Mucosa of descending colon (tissue), 3 donors: Measurements from ENCODE around the gene RAB5IF. TPM values are rescaled to one million over a fixed set of nuclear protein-coding genes. Genes with fewer than 3 reads are reported as not detected.
"Not testable (repeated sequence)": the region's sequence is repeated elsewhere in the genome, so short reads cannot be mapped to it uniquely, and the experiment has no call there.

Experiments used
- ATAC-seq: fragments of 200-7000 bp; cut with Tn5 transposase; one replicate; pipeline ENCODE4 v1.9.1; 2020; ENCODE audit warnings: mild to moderate bottlenecking, moderate library complexity
- DNase-seq, 3 donors: peaks; one replicate each; pipeline ENCODE4 v3.0.0-alpha.2; 2020
- H3K36me3 ChIP-seq: fragments of 200-600 bp; one replicate; pipeline ENCODE4 v1.8.0; 2021; ENCODE audit warnings: low read depth, mild to moderate bottlenecking
- H3K4me1 ChIP-seq: fragments of 200-600 bp; one replicate; pipeline ENCODE4 v1.8.0; 2021; ENCODE audit warnings: low read depth, mild to moderate bottlenecking
- H3K4me3 ChIP-seq: fragments of 200-600 bp; one replicate; pipeline ENCODE4 v1.8.0; 2021; ENCODE audit warnings: mild to moderate bottlenecking
- H3K9me3 ChIP-seq: fragments of 200-600 bp; one replicate; pipeline ENCODE4 v1.8.0; 2021; ENCODE audit warnings: mild to moderate bottlenecking
- intact Hi-C, 2 donors: fragments of 100-400 bp; cut with DNase I in 1 of 2; cut with micrococcal nuclease in 1 of 2; formaldehyde crosslinking; loops; one replicate each; pipeline versions ENCODE4 v1.11.0 to v1.11.1; 2022; cut with DNase I, micrococcal nuclease
- total RNA-seq, 3 donors: library from RNA; stranded (reverse); fragmentation: NEBNext Ultra II Directional in 2 of 3; extraction: Animal tissue kit (Norgen Biotek cat#: 25700) in 2 of 3; gene quantifications; one replicate each; pipeline versions ENCODE4 v1.2.1 to v1.2.4, GENCODE V29; 2021 to 2023
- TF ChIP-seq, protein P1 (sequence below): fragments of 200-600 bp; IDR thresholded peaks from one replicate; pipeline ENCODE4 v1.8.0; 2022; ENCODE audit warnings: antibody characterized with exemption, mild to moderate bottlenecking
- donor health status: DM: no; HTN: no; CAD: no; lungs with moderate emphysema.
- donor health status: DM: no; HTN: no; CAD: no.
- donor health status: DM: no; HTN: yes; CAD: no.

Gene RAB5IF
- total RNA-seq, 3 donors from 2014 or later = 96.2 to 150 (median 128) TPM

DNA sequence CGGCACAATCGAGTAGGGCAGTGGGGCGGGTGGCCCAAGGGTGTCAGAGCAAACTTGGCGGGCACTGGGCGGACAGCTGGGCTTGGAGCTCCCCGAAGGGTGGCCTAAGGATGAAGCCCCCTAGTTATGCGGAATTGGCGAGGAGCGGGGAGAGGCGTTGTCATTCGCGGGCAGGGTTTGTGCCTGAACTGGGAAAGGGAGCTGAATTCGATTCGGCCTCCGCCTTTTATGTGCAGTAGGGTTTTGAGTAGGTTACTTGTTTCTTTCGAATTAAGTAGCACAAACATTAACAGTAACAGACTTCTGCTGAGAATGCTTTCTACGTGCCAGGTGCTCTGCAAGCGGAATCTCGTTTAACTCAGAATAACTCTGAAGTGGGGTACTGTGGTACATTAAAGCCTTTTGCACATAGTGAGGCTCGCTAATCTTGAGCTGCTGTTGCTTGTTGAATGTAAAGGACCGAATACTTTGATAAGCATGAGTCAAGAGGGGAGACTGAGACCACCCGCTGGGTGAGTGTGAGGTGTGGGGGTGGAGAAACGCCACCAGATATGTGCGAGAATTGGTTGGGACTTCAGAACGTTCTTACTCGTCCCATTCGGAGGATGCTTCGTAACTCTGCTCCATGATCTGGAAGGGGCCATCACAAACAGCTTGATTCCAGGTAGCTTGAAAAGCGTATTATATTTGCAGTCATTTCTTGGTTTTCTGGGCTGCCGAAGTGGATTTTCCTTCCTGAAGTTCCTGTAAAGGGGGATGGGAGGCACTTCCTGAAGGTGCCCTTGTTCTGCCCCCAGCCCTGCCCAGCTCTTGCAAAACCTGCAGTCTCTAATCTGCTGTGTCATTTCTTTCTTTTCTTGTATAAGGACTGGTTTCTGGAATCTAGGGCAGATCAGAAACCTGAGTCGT, 833 bp downstream of the RAB5IF start:
- DNase-seq = peak in 1 of 3 donors; percentile 42
- no peaks in the 10 kb centered on the region for H3K9me3 ChIP-seq
- TF ChIP-seq, protein P1, sequence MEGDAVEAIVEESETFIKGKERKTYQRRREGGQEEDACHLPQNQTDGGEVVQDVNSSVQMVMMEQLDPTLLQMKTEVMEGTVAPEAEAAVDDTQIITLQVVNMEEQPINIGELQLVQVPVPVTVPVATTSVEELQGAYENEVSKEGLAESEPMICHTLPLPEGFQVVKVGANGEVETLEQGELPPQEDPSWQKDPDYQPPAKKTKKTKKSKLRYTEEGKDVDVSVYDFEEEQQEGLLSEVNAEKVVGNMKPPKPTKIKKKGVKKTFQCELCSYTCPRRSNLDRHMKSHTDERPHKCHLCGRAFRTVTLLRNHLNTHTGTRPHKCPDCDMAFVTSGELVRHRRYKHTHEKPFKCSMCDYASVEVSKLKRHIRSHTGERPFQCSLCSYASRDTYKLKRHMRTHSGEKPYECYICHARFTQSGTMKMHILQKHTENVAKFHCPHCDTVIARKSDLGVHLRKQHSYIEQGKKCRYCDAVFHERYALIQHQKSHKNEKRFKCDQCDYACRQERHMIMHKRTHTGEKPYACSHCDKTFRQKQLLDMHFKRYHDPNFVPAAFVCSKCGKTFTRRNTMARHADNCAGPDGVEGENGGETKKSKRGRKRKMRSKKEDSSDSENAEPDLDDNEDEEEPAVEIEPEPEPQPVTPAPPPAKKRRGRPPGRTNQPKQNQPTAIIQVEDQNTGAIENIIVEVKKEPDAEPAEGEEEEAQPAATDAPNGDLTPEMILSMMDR = no peak
- H3K4me3 ChIP-seq = peak overlapping the region; percentile 98
- peaks cover 2% of the 10 kb centered on the region for H3K36me3 ChIP-seq
- ATAC-seq = peak; percentile 19
- intact Hi-C loops = loop anchor here in 1 of 2 donors (5.0 kb wide), 1 partner anchor 49 kb away; no protein-coding TSS in a partner anchor
- peaks cover 23% of the 10 kb centered on the region for H3K4me1 ChIP-seq

DNA sequence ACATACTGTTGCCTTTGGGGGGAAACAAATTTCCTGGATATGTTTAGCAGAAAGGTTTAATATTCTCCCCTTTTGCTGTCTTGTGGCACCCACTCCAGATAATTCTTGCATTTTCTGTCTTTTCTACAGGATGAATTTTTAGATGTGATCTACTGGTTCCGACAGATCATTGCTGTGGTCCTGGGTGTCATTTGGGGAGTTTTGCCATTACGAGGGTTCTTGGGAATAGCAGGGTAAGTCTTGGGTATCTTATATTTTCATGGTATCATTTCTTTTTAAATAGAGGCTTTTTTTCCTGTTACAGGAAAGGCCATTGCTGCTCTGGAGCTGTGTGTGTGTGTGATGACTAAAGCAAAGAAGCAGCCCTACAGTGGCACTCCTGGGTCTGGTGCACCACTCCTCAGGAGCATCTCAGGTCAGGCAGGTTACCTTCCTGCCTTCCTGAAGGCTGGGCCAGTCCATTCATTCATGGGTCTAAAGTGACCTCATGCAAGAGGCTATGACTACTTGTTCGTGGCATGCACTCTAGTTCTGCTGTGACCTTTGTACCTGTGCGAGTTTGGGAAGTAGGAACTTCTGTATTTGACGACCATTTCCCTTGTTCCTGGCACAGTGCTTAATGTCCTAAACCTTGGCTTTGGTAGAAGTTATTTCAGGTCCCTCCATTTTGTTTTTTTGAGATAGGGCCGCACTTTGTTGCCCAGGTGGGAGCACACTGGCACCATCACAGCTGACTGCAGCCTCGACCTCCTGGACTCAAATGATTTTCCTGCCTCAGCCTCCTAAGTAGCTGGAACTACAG, 2.2 kb downstream of the RAB5IF start:
- intact Hi-C loops = loop anchor here in 1 of 2 donors (5.0 kb wide), 1 partner anchor 50 kb away; no protein-coding TSS in a partner anchor
- TF ChIP-seq, protein P1 = no peak
- Histone ChIP-seq H3K9me3 (no peaks in the 10 kb centered on the region), H3K36me3 (peaks cover 2% of the 10 kb centered on the region), H3K4me1 (peaks cover 23% of the 10 kb centered on the region), H3K4me3 (no peak overlapping the region)
- DNase-seq (peak in 2 of 3 donors; percentile 40 to 42), ATAC-seq (peak; percentile 57)

DNA sequence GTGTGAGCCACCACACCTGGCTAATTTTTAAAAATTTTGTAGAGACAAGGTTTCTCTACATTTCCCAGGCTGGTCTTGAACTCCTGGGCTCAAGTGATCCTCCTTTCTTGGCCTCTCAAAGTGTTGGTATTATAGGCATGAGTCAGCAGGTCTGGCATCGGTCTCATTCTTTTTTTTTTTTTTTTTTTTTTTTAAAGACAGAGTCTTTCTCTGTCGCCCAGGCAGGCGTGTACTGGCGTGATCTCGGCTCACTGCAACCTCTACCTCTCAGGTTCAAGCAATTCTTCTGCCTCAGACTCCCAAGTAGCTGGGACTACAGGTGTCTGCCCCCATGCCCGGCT, 2.8 kb downstream of the RAB5IF start:
- not testable (repeated sequence) for DNase-seq, H3K36me3 ChIP-seq, H3K9me3 ChIP-seq, ATAC-seq, H3K4me3 ChIP-seq
- H3K4me1 ChIP-seq = peaks cover 23% of the 10 kb centered on the region
- intact Hi-C loops = loop anchor here in 1 of 2 donors (5.0 kb wide), 1 partner anchor 51 kb away; no protein-coding TSS in a partner anchor

DNA sequence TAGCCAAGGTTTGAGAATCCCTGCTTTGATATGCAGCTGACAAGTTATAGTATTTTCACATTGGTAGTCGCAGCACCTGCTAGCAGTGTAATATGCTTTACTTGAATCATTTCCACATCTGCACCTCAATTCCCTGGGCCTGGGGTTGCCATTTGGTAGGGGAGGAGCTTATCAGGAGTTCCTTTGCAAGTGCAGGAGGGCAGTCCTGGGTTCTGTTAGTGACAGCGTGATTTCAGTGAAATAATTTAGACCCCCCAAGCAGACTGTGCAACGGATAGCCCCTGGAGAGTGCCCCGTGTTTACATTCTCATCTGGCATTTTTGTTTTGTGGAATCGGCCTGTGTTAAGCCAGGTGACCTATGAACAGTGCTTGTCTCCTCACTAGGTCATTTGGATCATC, 6.0 kb downstream of the RAB5IF start:
- DNase-seq = no peak
- intact Hi-C loops = no loop called here

DNA sequence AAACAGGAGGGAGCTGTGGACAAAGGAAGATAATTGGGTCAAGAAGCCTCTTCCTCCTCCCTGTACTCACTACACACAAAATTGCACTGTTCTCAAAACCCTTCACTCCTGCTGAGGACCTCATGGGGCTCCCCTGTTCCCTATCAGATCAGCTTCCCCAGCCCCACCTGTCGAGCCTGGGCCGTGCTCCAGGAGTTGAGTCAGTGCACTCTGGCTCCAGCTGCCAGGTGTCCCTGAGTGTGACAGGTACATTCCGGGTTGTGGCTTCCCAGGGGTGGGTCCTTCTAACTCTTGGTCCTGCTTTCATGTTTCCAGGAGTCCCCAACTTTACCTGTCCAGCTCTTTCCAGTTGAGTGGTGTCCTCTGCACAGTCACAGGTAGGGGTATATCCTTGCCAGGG, 8.4 kb downstream of the RAB5IF start:
- H3K4me1 ChIP-seq = no peaks in the 10 kb centered on the region
- intact Hi-C loops = no loop called here
- no peaks in the 10 kb centered on the region for H3K36me3 ChIP-seq
- H3K4me3 ChIP-seq = no peak overlapping the region
- DNase-seq (peak; percentile 31 to 66 (median 49)), ATAC-seq (peak; percentile 83)
- no peaks in the 10 kb centered on the region for H3K9me3 ChIP-seq
- TF ChIP-seq, protein P1 = no peak

More for the DNA sequence above, 6.0 kb downstream of the RAB5IF start:
- TF ChIP-seq, protein P1 = no peak
- Histone ChIP-seq H3K4me3 (no peak overlapping the region), H3K36me3 (no peaks in the 10 kb centered on the region), H3K9me3 (no peaks in the 10 kb centered on the region), H3K4me1 (peaks cover 14% of the 10 kb centered on the region)
- ATAC-seq = no peak
